Colon (tissue), 2 donors: ENCODE measurements around the gene SART3.
"Not testable (repeated sequence)": the region's sequence is repeated elsewhere in the genome, so short reads cannot be mapped to it uniquely, and the experiment has no call there.

Experiments
- FAIRE-seq: peaks from 2 replicates; lab custom pipeline; 2012; peaks lifted over from hg19 to GRCh38; lab: Jason Lieb, UNC
- donor health status: control.
- donor health status: control.

Gene SART3

GRCh38 chr12:108487029-108487428, 73.9 kb downstream of the SART3 start:
- FAIRE-seq, result not testable (repeated sequence)

GRCh38 chr12:108485371-108485770, 75.6 kb downstream of the SART3 start:
- FAIRE-seq, result not testable (repeated sequence)

GRCh38 chr12:108484845-108485244, 76.1 kb downstream of the SART3 start:
- no peak for FAIRE-seq

GRCh38 chr12:108484431-108484830, 76.5 kb downstream of the SART3 start:
- no peak for FAIRE-seq

- no peak for FAIRE-seq
Observed at GRCh38 chr12:108483213-108484059, 77.5 kb downstream of the SART3 start.

GRCh38 chr12:108482717-108483212, 78.2 kb downstream of the SART3 start:
- FAIRE-seq, result no peak

DNA sequence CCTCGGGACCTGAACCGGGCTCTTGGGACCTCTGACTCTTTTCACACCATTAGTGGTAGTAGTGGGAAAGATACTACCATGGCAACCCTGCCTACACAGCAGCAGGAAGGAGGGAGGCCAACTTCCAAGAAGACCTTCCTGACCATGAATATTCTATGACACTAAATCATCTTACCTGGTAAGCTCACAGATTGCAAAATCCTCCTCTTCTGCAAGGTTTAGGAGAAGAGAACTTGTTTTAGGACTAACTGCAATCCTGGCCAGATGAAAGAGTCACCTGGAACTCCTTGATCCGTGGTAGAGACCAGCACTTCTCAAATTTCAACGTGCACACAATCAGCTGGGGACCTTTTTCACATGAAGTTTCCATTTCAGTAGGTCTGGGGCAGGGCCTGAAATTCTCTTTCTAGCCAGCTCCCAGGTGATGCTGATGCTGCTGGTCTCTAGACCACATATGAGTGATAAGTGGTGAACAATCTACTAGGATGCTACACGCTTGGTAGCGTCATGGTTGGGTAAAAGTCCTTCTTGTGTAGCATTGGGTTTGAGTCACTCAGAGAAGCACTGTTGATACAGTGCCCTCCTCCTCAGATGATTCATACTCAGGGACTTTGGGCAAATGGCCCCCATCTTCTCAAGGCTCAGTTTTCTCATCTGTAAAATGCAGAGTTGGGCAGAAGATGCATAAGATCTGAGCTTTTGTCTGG, 81.5 kb downstream of the SART3 start:
- no peak for FAIRE-seq

DNA sequence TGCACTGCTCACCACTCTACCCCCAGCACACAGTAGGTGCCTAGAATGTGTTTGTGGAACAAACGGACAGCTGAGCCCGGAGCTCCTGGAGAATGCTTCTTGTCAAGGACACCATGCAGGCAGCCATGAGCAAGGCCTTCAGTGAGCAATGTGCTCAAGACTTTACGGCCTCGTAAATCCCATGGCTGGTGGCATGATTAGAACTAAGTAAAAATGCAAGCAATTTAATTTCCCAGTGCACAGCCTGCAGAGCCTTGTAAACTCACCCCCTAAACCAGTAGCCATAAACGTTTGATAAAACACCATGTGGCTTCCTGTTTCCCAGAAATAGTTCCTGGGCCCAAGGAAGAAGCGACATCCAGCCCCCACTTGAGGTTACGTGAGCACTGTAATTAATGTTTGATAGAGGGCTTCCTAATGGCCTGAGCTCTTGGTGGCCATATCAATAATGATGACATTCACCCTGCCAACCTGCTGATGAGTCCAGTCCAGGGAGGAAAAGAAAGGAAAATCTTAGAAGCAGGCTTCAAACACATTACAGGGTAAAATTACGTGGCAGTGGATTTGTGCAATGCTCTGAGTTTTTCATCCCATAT, 82.3 kb downstream of the SART3 start:
- no peak for FAIRE-seq

- no peak for FAIRE-seq
Observed at GRCh38 chr12:108477881-108478259, 83.1 kb downstream of the SART3 start.

DNA sequence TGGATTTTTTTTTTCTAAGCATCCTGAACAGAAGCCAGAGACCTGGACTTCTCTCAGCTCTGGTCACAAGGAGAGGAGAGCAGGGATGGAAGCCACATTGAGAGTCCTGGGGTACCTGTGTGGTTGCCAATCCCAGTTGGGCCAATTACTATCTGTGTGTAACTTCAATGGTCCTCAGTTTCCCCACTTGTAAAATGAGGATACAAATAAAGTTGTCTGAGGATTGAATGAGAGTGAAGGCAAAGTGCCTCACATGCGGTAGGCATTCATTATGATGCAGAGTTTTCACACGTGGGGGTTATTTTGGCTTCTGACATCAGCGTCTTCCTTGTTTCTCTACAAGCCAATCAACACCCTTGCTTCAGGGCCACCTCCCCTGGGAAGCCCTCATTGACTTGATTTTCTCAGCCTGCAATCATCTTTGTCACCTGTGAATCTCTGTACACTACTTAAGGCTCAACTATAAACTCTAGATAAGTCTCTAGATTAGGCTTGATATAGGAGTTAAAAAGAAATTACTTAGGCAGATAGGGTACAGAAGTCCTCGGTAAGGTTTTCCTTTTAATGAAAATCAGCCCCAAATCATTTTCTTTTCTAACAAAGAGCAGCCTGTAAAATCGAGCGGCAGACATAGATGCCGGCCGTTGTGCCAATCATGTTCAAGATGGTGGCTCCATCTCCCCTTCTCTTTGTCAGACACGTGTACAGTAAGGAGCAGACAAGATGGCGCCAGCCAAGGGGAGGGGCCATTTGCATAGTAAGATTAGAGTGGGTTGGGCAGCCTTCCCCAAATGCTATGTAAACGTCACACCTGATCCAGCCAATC, 83.7 kb downstream of the SART3 start:
- no peak for FAIRE-seq

DNA sequence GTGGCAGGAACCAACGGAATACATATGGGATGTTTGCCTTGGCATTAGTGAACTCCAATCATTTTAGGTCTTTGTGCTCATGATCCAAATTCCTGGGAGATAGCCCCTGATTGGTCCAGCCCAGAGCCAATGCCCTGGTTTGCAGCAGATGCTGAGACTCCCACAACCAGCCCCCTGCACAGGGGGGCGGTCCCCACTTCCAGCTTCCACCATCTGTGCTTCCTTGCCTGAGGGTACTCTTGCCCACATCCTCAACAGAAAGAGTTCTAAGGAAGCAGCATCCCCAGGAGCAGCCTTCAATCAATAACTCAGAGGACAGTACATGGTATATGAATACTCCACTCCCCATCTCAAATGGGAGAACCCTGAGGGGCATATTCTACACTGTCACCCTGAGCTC, 85.6 kb downstream of the SART3 start:
- FAIRE-seq, result no peak

DNA sequence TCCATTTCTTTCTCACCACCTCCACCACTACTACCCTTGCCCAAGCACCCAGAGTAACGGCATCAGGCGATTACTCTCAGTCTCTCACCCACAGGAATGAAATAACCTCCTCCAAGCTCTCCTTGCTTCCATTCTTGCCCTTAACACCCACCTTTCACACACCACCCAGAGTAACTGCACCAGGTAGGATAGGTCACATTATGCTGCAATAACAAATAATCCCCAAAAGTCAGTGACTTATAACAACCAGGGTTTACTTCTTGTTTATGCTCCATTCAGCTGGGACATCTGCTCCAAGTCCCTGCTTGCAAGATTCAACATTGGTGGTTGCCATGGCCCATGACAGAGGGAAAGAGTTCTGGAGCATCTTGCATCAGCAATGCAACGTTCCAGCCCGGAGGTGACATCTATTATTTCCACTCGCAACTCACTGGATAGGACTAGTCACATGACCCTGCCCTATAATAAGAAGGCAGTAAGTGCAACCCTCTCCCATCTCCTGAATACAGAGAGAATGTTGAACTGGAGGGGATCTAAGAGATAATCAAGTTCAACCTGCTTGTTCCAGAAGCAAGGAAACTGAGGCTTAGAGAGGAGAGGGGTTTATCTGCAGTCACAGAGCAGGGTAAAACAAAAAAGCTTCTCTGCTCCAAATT, 87.4 kb downstream of the SART3 start:
- FAIRE-seq, result no peak
